Keratinocyte (primary cell): Measurements from ENCODE around the gene CCDC141. TPM values are rescaled to one million over a fixed set of nuclear protein-coding genes. Genes with fewer than 3 reads are reported as not detected.

Experiments
- DNase-seq: peaks from one replicate; pipeline ENCODE4 v3.0.0-alpha.2; 2011; ENCODE audit warnings: low read depth, missing footprints, low spot score
- FAIRE-seq: peaks from 2 replicates; lab custom pipeline; 2011; peaks lifted over from hg19 to GRCh38; lab: Jason Lieb, UNC
- H2AFZ ChIP-seq: 2 replicates; pipeline ENCODE4 v1.6.0; 2012; ENCODE audit warnings: low read length, control low read depth, inconsistent platforms; ENCODE audit not compliant: control insufficient read depth
- H3K27ac ChIP-seq: 2 replicates; pipeline ENCODE4 v1.5.1; 2011; ENCODE audit warnings: low read length; ENCODE audit not compliant: control insufficient read depth, insufficient read depth
- H3K27me3 ChIP-seq: 3 replicates; pipeline ENCODE4 v1.6.0; 2011; ENCODE audit warnings: low read length; ENCODE audit not compliant: control insufficient read depth, insufficient read depth; ENCODE audit errors: extremely low read depth
- H3K36me3 ChIP-seq, 2 experiments: 2 replicates in 1 of 2; 3 replicates in 1 of 2; pipeline ENCODE4 v1.5.1; 2011; ENCODE audit warnings: low read length in 2 of 2, mild to moderate bottlenecking in 1 of 2; ENCODE audit not compliant: control insufficient read depth in 2 of 2, insufficient read depth in 2 of 2; ENCODE audit errors: extremely low read depth in 1 of 2
- H3K4me1 ChIP-seq: 3 replicates; pipeline ENCODE4 v1.5.1; 2011; ENCODE audit warnings: low read length; ENCODE audit not compliant: control insufficient read depth, insufficient read depth; ENCODE audit errors: extremely low read depth
- H3K4me2 ChIP-seq: 3 replicates; pipeline ENCODE4 v1.6.0; 2011; ENCODE audit warnings: low read depth, low read length; ENCODE audit not compliant: control insufficient read depth, insufficient read depth; ENCODE audit errors: extremely low read depth
- H3K4me3 ChIP-seq, 3 experiments: fragments of 200-600 bp in 1 of 3; sonication (generic) in 1 of 3; 2 replicates in 2 of 3; 3 replicates in 1 of 3; pipeline ENCODE4 v1.5.1; 2011 to 2016; ENCODE audit warnings: low read length in 3 of 3, mild to moderate bottlenecking in 3 of 3, control low read depth in 2 of 3, inconsistent platforms in 1 of 3, low read depth in 1 of 3, mixed read lengths in 1 of 3, mixed run types in 1 of 3, moderate library complexity in 1 of 3; ENCODE audit not compliant: control insufficient read depth in 2 of 3, insufficient read depth in 2 of 3; ENCODE audit errors: extremely low read depth in 1 of 3
- H3K79me2 ChIP-seq: 2 replicates; pipeline ENCODE4 v1.6.0; 2012; ENCODE audit warnings: low read length; ENCODE audit not compliant: control insufficient read depth, insufficient read depth
- H3K9ac ChIP-seq: 3 replicates; pipeline ENCODE4 v1.6.0; 2011; ENCODE audit warnings: low read length; ENCODE audit not compliant: control insufficient read depth, insufficient read depth; ENCODE audit errors: extremely low read depth
- H3K9me1 ChIP-seq: 3 replicates; pipeline ENCODE4 v1.6.0; 2011; ENCODE audit warnings: low read length; ENCODE audit not compliant: control insufficient read depth, insufficient read depth; ENCODE audit errors: extremely low read depth
- H3K9me3 ChIP-seq: 2 replicates; pipeline ENCODE4 v1.5.1; 2012; ENCODE audit warnings: low read depth, low read length; ENCODE audit not compliant: control insufficient read depth
- H4K20me1 ChIP-seq: 3 replicates; pipeline ENCODE4 v1.6.0; 2011; ENCODE audit warnings: low read length; ENCODE audit not compliant: control insufficient read depth, insufficient read depth; ENCODE audit errors: extremely low read depth
- CTCF ChIP-seq, 3 experiments: IDR thresholded peaks in 1 of 3; conservative IDR thresholded peaks in 1 of 3; optimal IDR thresholded peaks in 1 of 3; 2 replicates in 2 of 3; 3 replicates in 1 of 3; pipeline versions ENCODE3 to v1.5.1; 2011; ENCODE audit warnings: low read length in 3 of 3, mild to moderate bottlenecking in 3 of 3, moderate library complexity in 2 of 3, control low read depth in 1 of 3, inconsistent platforms in 1 of 3; ENCODE audit not compliant: insufficient read depth in 2 of 3; ENCODE audit errors: extremely low read depth in 1 of 3
- EZH2 ChIP-seq: IDR thresholded peaks from one replicate; pipeline ENCODE4 v1.6.1; 2012; ENCODE audit warnings: inconsistent platforms, mild to moderate bottlenecking, low read length, moderate library complexity
- dilution Hi-C: fragments of 300-500 bp; cut with MboI; formaldehyde crosslinking; loops from one replicate; pipeline ENCODE4 v1.7.0; 2020; ENCODE audit warnings: low sequenced_read_pairs; ENCODE audit not compliant: extremely low pct_ligation_motif_present
- polyA plus RNA-seq, 5 experiments: library from polyadenylated mRNA; depleted of rRNA in 3 of 5; stranded (reverse) in 3 of 5; stranded (forward) in 1 of 5; unstranded in 1 of 5; fragments of >200 nt; gene quantifications; 1 replicate in 1 of 5; 2 replicates in 3 of 5; 3 replicates in 1 of 5; pipeline versions ENCODE4 v1.2.1 to v1.2.3, GENCODE V29; 2011 to 2012; ENCODE audit warnings: missing spikeins in 2 of 5, low read depth in 1 of 5, low replicate concordance in 1 of 5

Gene CCDC141
- polyA plus RNA-seq, 1 donor (not counting 4 experiments of a cell fraction or from before 2014, with no cell fraction given), result not detected

GRCh38 chr2:178915423-178916173 lies 134.3 kb downstream of the CCDC141 start:
- dilution Hi-C loops, result loop anchor here (25.0 kb wide), 1 partner anchor 103 kb away; the partner anchor contains the start of gene TTN
- TF ChIP-seq CTCF (optimal IDR thresholded peaks at IDR 0.05 in 1 of 3, IDR thresholded peaks at IDR 0.05 in 1 of 3, conservative IDR thresholded peaks at IDR 0.05 in 1 of 3; ENCODE audit: extremely low read depth in 1 of 3, insufficient read depth in 2 of 3, low read length in 3 of 3) (no peak), EZH2 (no peak)
- Histone ChIP-seq H3K27me3 (peaks cover 4% of the 10 kb centered on the region), H2AFZ (no peak overlapping the region), H3K79me2 (no peaks in the 10 kb centered on the region), H3K4me1 (peaks cover 5% of the 10 kb centered on the region), H3K4me2 (no peak overlapping the region), H4K20me1 (no peaks in the 10 kb centered on the region), H3K4me3 (no peak overlapping the region), H3K9me3 (no peaks in the 10 kb centered on the region), H3K9me1 (no peaks in the 10 kb centered on the region), H3K27ac (no peak overlapping the region), H3K36me3 (no peaks in the 10 kb centered on the region), H3K9ac (no peak overlapping the region)
- DNase-seq (no peak), FAIRE-seq (no peak)

DNA sequence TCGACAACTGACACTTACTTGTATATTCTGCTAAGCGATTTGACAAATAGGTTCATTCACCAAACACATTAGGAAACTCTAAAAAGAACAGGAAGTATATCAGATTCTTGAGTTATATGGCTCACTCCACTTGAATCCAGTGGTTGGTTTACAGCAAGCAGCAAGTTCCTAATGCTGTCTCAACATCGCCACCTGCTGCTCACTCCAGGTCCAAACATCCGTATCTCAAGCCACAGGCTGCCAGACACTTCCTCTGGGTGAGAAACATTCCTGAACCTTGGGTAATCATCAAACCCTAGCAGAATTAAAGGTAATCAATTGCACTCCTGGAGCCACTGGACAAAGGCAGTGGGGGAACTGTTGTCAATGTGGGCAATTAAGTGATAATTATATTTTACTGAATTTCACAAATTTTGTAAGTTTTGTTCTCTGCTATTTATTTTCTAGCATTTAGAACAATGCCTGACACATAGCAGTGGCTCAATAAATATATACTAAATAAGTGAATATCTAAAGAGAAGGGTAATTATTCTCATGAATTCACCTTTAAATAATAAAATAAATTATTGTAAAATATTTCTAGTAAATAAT lies 135.6 kb downstream of the CCDC141 start:
- H2AFZ ChIP-seq, result no peak overlapping the region
- TF ChIP-seq CTCF (optimal IDR thresholded peaks at IDR 0.05 in 1 of 3, IDR thresholded peaks at IDR 0.05 in 1 of 3, conservative IDR thresholded peaks at IDR 0.05 in 1 of 3; ENCODE audit: extremely low read depth in 1 of 3, insufficient read depth in 2 of 3, low read length in 3 of 3) (peak; percentile 75 to 95 (median 90)), EZH2 (no peak)
- DNase-seq (peak; percentile 44), FAIRE-seq (peak; percentile 96)
- H3K4me2 ChIP-seq, result no peak overlapping the region
- H3K4me3 ChIP-seq, result no peak overlapping the region
- dilution Hi-C loops, result loop anchor here (25.0 kb wide), 1 partner anchor 102 kb away; the partner anchor contains the start of gene TTN
- H3K4me1 ChIP-seq, result peaks cover 5% of the 10 kb centered on the region
- no peak overlapping the region for H3K27ac ChIP-seq
- H4K20me1 ChIP-seq, result no peaks in the 10 kb centered on the region
- H3K79me2 ChIP-seq, result no peaks in the 10 kb centered on the region
- H3K27me3 ChIP-seq, result peaks cover 4% of the 10 kb centered on the region
- H3K36me3 ChIP-seq, result no peaks in the 10 kb centered on the region
- no peaks in the 10 kb centered on the region for H3K9me1 ChIP-seq
- no peaks in the 10 kb centered on the region for H3K9me3 ChIP-seq
- no peak overlapping the region for H3K9ac ChIP-seq
